Endothelial cell of umbilical vein (primary cell): ENCODE data around the gene IL10RB. TPM values are rescaled to one million over a fixed set of nuclear protein-coding genes. Genes with fewer than 3 reads are reported as not detected.

Experiments used
- BruUV-seq: library from RNA; stranded (reverse); fragments of 400-500 nt; replicated peaks from 2 replicates; lab custom pipeline; 2021; lab: Mats Ljungman, UMichigan
- CTCF ChIA-PET: fragments of 300-600, 350-600 bp; sonication (Branson Sonifier 250); formaldehyde crosslinking; loops from one replicate; lab custom pipeline; 2021; ENCODE audit warnings: antibody characterized with exemption, inconsistent platforms; lab: Charles Lee
- POLR2A ChIA-PET: fragments of 300-600, 350-600 bp; sonication (Branson Sonifier 250); formaldehyde crosslinking; loops from one replicate; lab custom pipeline; 2021; ENCODE audit warnings: antibody characterized with exemption, inconsistent platforms; lab: Charles Lee
- DNase-seq: peaks from one replicate; pipeline ENCODE4 v3.0.0-alpha.2; 2011; ENCODE audit warnings: low read depth, low spot score
- FAIRE-seq: peaks from 2 replicates; lab custom pipeline; 2011; peaks lifted over from hg19 to GRCh38; lab: Jason Lieb, UNC
- H2AFZ ChIP-seq: 2 replicates; pipeline ENCODE4 v1.6.0; 2012; ENCODE audit warnings: low read depth, low read length, control low read depth, inconsistent platforms
- H3K27ac ChIP-seq: 2 replicates; pipeline ENCODE4 v1.5.1; 2011; ENCODE audit warnings: low read depth, mild to moderate bottlenecking, control low read depth, low read length, moderate library complexity; ENCODE audit not compliant: insufficient read depth
- H3K27me3 ChIP-seq, 2 experiments: 2 replicates each; pipeline versions ENCODE4 v1.6.0 to v1.6.1; 2011; ENCODE audit warnings: low read length in 2 of 2, mixed read lengths in 1 of 2; ENCODE audit not compliant: control insufficient read depth in 2 of 2, insufficient read depth in 2 of 2
- H3K36me3 ChIP-seq, 2 experiments: 2 replicates in 1 of 2; 3 replicates in 1 of 2; pipeline ENCODE4 v1.5.1; 2011; ENCODE audit warnings: low read length in 2 of 2, mild to moderate bottlenecking in 1 of 2, moderate library complexity in 1 of 2; ENCODE audit not compliant: control insufficient read depth in 2 of 2, insufficient read depth in 2 of 2; ENCODE audit errors: extremely low read depth in 1 of 2
- H3K4me1 ChIP-seq: 3 replicates; pipeline ENCODE4 v1.5.1; 2011; ENCODE audit warnings: mild to moderate bottlenecking, low read length; ENCODE audit not compliant: control insufficient read depth, insufficient read depth; ENCODE audit errors: extremely low read depth
- H3K4me2 ChIP-seq: 2 replicates; pipeline ENCODE4 v1.6.1; 2011; ENCODE audit warnings: low read length, control low read depth, mixed read lengths; ENCODE audit not compliant: insufficient read depth
- H3K4me3 ChIP-seq, 3 experiments: fragments of 200-600 bp in 1 of 3; sonication (generic), shearing (Covaris generic) in 1 of 3; replicated peaks in 1 of 3; 2 replicates each; pipeline ENCODE4 v1.5.1; 2011 to 2016; ENCODE audit warnings: control low read depth in 3 of 3, low read length in 3 of 3, mild to moderate bottlenecking in 2 of 3, inconsistent platforms in 1 of 3, low read depth in 1 of 3, moderate library complexity in 1 of 3; ENCODE audit not compliant: insufficient read depth in 1 of 3
- H3K79me2 ChIP-seq: 2 replicates; pipeline ENCODE4 v1.6.0; 2012; ENCODE audit warnings: low read length, inconsistent platforms; ENCODE audit not compliant: control insufficient read depth, insufficient read depth
- H3K9ac ChIP-seq: replicated peaks from 2 replicates; pipeline ENCODE3; 2011; ENCODE audit warnings: low read length, control low read depth; ENCODE audit not compliant: insufficient read depth; ENCODE audit errors: extremely low read depth
- H3K9me1 ChIP-seq: replicated peaks from 3 replicates; pipeline ENCODE4 v1.6.0; 2011; ENCODE audit warnings: mild to moderate bottlenecking, low read length; ENCODE audit not compliant: control insufficient read depth, insufficient read depth; ENCODE audit errors: extremely low read depth
- H3K9me3 ChIP-seq: replicated peaks from 2 replicates; pipeline ENCODE4 v1.5.1; 2012; ENCODE audit warnings: low read length, inconsistent platforms; ENCODE audit not compliant: control insufficient read depth, insufficient read depth
- H4K20me1 ChIP-seq: replicated peaks from 2 replicates; pipeline ENCODE3; 2011; ENCODE audit warnings: mild to moderate bottlenecking, low read length; ENCODE audit not compliant: control insufficient read depth, insufficient read depth; ENCODE audit errors: extremely low read depth
- CTCF ChIP-seq, 2 donors: IDR thresholded peaks; 1 replicate in 1 of 2; 2 replicates in 1 of 2; pipeline ENCODE4 v1.5.1; 2011; ENCODE audit warnings: low read length in 2 of 2, mild to moderate bottlenecking in 2 of 2, moderate library complexity in 2 of 2, control low read depth in 1 of 2, inconsistent platforms in 1 of 2, low read depth in 1 of 2; ENCODE audit not compliant: insufficient read depth in 1 of 2; ENCODE audit errors: extremely low read depth in 1 of 2
- EZH2 ChIP-seq: IDR thresholded peaks from 2 replicates; pipeline ENCODE4 v1.6.1; 2012; ENCODE audit warnings: borderline replicate concordance, low read depth, mild to moderate bottlenecking, moderate library complexity, low read length, inconsistent platforms; ENCODE audit not compliant: severe bottlenecking
- FOS ChIP-seq: IDR thresholded peaks from 2 replicates; pipeline ENCODE4 v1.6.1; 2011; ENCODE audit warnings: mild to moderate bottlenecking, low read length, moderate library complexity, borderline replicate concordance; ENCODE audit not compliant: insufficient read depth
- GATA2 ChIP-seq: IDR thresholded peaks from 2 replicates; pipeline ENCODE4 v1.7.0; 2011; ENCODE audit warnings: low read depth, mild to moderate bottlenecking, moderate library complexity, mixed read lengths, low read length; ENCODE audit not compliant: insufficient read length, insufficient read depth
- JUN ChIP-seq: IDR thresholded peaks from 2 replicates; pipeline ENCODE4 v1.6.1; 2011; ENCODE audit warnings: borderline replicate concordance, low read depth; ENCODE audit not compliant: insufficient read length, insufficient read depth
- MAX ChIP-seq: IDR thresholded peaks from 2 replicates; pipeline ENCODE4 v1.6.1; 2011; ENCODE audit not compliant: insufficient read depth, insufficient read length
- MYC ChIP-seq: IDR thresholded peaks from one replicate; pipeline ENCODE4 v1.6.1; 2011; ENCODE audit warnings: mild to moderate bottlenecking, low read depth, low read length
- POLR2A ChIP-seq: IDR thresholded peaks from 2 replicates; pipeline ENCODE4 v1.6.1; 2012; ENCODE audit warnings: low read depth, mild to moderate bottlenecking, control low read depth, low read length
- POLR2AphosphoS5 ChIP-seq: IDR thresholded peaks from 2 replicates; pipeline ENCODE4 v1.6.1; 2012; ENCODE audit warnings: low read depth, mild to moderate bottlenecking, control low read depth, low read length, moderate library complexity; ENCODE audit not compliant: insufficient read depth
- dilution Hi-C: fragments of 300-500 bp; cut with MboI; formaldehyde crosslinking; loops from one replicate; pipeline ENCODE4 v1.15.0; 2019; ENCODE audit warnings: low sequenced_read_pairs; ENCODE audit not compliant: extremely low pct_ligation_motif_present
- intact Hi-C: fragments of 100-400 bp; cut with micrococcal nuclease; formaldehyde crosslinking; loops from one replicate; pipeline ENCODE4 v1.10.0; 2022
- polyA plus RNA-seq, 4 experiments: library from polyadenylated mRNA; depleted of rRNA in 3 of 4; stranded (reverse) in 3 of 4; unstranded in 1 of 4; fragments of >200 nt; gene quantifications; 2 replicates each; pipeline versions ENCODE4 v1.2.1 to v1.2.3, GENCODE V29; 2011 to 2012; ENCODE audit warnings: missing spikeins in 1 of 4
- total RNA-seq: library from RNA; stranded (reverse); gene quantifications from 2 replicates; pipeline ENCODE4 v1.2.3, GENCODE V29; 2021

The IL10RB gene
- total and polyA plus RNA-seq, 2 donors (not counting 3 experiments of a cell fraction or from before 2014, with no cell fraction given): 21.9 to 31.4 TPM

GRCh38 chr21:33296156-33296555, 30.0 kb downstream of the IL10RB start:
- intact Hi-C loops (no loop called here), dilution Hi-C loops (no loop called here)
- no peaks in the 10 kb centered on the region for H3K9me3 ChIP-seq
- no peaks in the 10 kb centered on the region for H4K20me1 ChIP-seq
- H3K9me1 ChIP-seq: no peaks in the 10 kb centered on the region
- peaks cover 18% of the 10 kb centered on the region for H3K4me1 ChIP-seq
- H3K79me2 ChIP-seq: no peaks in the 10 kb centered on the region
- no peak overlapping the region for H3K4me2 ChIP-seq
- no peak overlapping the region for H3K27ac ChIP-seq
- no peaks in the 10 kb centered on the region for H3K27me3 ChIP-seq
- no peak for TF ChIP-seq MYC
- no peak overlapping the region for H2AFZ ChIP-seq
- H3K36me3 ChIP-seq: peaks cover 0 to 5% of the 10 kb centered on the region in 2 experiments
- DNase-seq: no peak
- BruUV-seq: no TSS peak
- ChIA-PET POLR2A (no interaction called here), CTCF (interaction anchor here (1.9 kb wide), 1 partner anchor 19 kb away, joined by 4 read pairs; no protein-coding TSS in a partner anchor)
- no peak overlapping the region for H3K4me3 ChIP-seq
- no peak overlapping the region for H3K9ac ChIP-seq
- FAIRE-seq: no peak

- Histone ChIP-seq H3K4me3 (no peak overlapping the region), H3K27me3 (no peaks in the 10 kb centered on the region), H3K79me2 (no peaks in the 10 kb centered on the region), H3K9me1 (no peaks in the 10 kb centered on the region), H3K4me2 (no peak overlapping the region), H3K4me1 (peaks cover 26% of the 10 kb centered on the region), H3K36me3 (no peaks in the 10 kb centered on the region), H3K27ac (no peak overlapping the region), H3K9ac (no peak overlapping the region), H2AFZ (no peak overlapping the region), H3K9me3 (no peaks in the 10 kb centered on the region), H4K20me1 (no peaks in the 10 kb centered on the region)
- dilution Hi-C loops (no loop called here), intact Hi-C loops (no loop called here)
- ChIA-PET POLR2A (interaction anchor here (1.0 kb wide), 1 partner anchor 64 kb away, joined by 3 read pairs; no protein-coding TSS in a partner anchor), CTCF (interaction anchor here (0.6 to 1.2 kb wide), 2 partner anchors 9 to 580 kb away, joined by 3 read pairs; no protein-coding TSS in a partner anchor)
- no peak for DNase-seq
- no TSS peak for BruUV-seq
- FAIRE-seq: no peak
- TF ChIP-seq EZH2: no peak
- TF ChIP-seq POLR2AphosphoS5: no peak
- no peak for TF ChIP-seq POLR2A
- TF ChIP-seq MAX: no peak
- TF ChIP-seq JUN: no peak
- TF ChIP-seq MYC: no peak
- TF ChIP-seq FOS: no peak
- no peak for TF ChIP-seq CTCF (IDR thresholded peaks at IDR 0.05; ENCODE audit: extremely low read depth in 1 of 2, insufficient read depth in 1 of 2, low read depth in 1 of 2, low read length in 2 of 2)
- TF ChIP-seq GATA2: no peak
Measured at GRCh38 chr21:33299181-33299752, 33.1 kb downstream of the IL10RB start.
